ENCODE data around the gene GPR89A.
"Not testable (repeated sequence)": the region's sequence is repeated elsewhere in the genome, so short reads cannot be mapped to it uniquely, and the experiment has no call there.

GPR89A gene

DNA sequence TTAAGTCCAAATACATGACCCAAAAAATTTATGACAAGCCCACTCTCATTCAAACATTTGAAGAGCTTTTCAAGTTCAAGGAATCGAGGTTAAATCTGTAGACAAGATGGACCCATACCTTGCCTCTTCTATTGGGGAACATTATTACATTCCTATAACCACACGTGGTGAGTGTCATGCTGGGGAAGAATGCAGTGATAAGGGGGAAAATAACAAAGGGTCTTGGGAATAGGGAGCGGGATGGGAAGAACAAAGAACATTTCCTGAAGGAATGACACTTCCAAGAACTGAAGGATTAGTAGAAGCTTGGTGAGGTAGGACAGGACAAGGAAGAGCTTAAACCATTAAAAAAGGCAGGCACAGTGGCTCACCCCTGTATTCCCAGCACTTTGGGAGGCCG is 80.5 kb downstream of the GPR89A start:
- no peak for FAIRE-seq

DNA sequence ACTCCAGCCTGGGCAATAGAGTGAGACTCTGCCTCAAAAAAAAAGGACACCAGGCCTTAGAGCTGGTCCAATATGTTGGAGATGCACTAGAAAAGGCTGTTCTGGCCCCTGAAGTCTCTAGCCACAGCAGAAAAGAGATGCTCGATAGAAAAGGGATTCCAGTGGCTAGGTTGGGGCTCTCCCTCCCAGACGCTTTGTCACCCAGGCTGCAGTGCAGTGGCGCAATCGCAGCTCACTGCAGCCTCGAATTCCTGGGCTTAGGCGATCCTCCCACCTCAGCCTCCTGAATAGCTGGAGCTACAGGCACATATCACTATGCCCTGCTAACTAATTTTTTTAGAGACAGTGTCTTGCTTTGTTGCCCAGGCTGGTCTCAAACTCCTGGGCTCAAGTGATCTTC is 81.1 kb downstream of the GPR89A start:
- no peak for FAIRE-seq

GRCh38 chr1:145689922-145690321 is 82.1 kb downstream of the GPR89A start:
- no peak for FAIRE-seq

DNA sequence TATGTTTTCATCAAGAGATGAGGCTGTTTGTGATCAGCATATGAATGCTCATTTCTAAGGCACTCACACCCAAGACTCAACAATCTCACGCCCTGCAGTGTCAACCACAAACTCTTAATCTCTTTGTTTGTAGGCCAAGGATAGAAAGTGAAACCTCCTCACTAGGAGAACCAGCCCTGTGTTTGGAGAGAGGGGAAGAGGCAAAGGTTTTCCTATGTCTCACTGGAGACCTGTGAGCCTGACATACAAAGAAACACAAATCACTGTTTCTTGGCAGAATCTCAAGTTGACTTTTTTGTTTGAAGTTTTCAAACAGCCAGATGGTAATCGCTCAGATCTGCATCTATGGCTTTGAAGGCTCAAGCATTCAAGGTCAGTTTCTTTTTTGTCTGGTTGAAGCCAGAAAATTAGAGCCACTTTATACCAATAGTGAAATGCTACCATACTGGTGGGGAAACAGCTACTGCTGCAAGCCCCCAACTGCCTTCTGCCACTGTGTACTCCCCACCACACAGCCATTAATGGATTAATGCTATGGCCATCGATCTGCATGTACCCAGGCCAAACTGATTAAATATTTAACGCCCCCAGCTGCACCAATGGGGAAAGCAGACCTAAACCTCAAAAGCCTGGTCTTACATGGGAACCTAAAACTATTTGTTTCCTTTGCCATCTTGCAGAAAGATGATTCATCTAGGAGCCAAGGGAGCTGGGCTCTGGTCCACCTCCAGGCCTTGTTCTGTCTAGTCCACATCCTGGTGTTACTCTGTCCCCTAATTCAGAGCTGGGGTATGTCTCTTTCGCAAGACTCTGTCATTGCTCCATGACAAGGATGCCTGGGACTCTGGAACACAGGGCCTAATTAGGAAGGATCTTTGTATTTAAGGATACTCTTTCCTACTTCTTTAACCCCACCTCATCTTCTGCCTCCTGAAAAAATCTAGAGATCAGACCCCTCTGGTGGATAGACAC is 83.1 kb downstream of the GPR89A start:
- FAIRE-seq = no peak

- FAIRE-seq = no peak
These were observed 85.1 kb downstream of the GPR89A start for GRCh38 chr1:145692785-145693443.

- FAIRE-seq = no peak
These were observed 88.2 kb downstream of the GPR89A start for GRCh38 chr1:145695821-145696629.

DNA sequence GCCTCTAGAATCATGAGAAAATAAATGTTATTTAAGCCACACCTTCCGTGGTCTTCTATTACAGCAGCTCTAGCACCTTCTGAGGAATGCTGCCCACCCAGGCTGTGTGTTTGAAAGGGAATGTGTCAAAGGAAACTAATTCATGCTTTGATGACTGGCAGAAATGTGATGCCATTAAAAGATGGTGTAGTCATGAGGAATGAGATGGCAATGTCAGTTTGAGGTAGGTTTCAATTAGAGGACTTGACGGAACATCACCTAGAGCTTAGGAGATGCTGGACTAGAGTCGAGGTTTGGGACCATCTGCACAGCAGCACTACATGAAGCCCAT is 88.8 kb downstream of the GPR89A start:
- no peak for FAIRE-seq

- FAIRE-seq = no peak
These were observed 93.6 kb downstream of the GPR89A start for GRCh38 chr1:145701306-145701862.

DNA sequence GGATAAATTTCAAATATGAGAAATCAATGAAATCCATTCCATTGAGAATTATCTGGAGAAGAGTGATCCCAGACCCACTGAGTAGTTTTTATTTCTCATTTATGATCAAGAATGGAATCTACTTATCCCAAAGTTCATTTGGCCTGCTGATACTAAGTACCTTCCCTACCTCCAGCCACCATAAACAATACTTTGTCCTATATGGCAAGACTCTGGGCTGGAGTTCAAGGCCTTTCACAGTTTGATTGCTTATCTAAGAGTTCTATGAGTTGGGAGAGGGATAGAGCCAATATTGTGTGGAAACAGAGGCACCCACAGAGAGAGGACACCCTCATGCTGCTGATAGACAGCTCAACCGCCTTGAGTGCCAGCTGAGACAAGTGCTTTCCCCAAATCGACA is 94.3 kb downstream of the GPR89A start:
- no peak for FAIRE-seq

DNA sequence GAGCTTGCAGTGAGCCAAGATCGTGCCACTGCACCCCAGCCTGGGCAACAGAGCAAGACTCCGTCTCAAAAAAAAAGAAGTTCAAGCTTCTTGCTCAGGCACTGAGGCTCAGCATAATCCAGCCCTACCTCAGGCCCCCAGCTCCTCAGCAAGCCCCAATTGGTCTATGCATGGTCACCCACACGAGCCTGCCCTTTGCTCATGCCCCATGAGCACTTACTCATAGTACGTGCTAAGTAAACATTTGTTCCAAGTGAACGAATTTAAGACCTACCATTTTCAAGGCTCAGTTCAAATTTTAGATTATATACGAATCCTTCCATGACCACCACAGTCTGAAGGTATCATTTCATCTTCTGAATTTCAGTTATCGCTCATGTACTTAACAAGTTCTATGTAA is 95.0 kb downstream of the GPR89A start:
- FAIRE-seq = no peak

DNA sequence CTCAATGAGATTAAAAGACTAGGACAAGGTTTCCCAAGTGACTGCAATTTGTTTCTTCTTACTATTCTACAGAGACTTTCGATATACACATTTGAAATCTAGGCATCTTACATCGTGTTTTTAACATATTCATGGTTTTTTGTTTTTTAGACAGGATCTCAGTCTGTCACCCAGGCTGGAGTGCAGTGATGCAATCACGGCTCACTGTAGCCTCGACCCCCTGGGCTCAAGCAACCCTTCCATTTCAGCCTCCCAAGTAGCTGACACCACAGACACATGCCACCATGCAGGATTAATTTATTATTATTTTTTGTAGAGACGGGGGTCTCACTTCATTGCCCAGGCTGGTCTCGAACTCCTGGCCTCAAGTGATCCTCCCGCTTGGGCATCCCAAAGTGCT is 97.8 kb downstream of the GPR89A start:
- no peak for FAIRE-seq

DNA sequence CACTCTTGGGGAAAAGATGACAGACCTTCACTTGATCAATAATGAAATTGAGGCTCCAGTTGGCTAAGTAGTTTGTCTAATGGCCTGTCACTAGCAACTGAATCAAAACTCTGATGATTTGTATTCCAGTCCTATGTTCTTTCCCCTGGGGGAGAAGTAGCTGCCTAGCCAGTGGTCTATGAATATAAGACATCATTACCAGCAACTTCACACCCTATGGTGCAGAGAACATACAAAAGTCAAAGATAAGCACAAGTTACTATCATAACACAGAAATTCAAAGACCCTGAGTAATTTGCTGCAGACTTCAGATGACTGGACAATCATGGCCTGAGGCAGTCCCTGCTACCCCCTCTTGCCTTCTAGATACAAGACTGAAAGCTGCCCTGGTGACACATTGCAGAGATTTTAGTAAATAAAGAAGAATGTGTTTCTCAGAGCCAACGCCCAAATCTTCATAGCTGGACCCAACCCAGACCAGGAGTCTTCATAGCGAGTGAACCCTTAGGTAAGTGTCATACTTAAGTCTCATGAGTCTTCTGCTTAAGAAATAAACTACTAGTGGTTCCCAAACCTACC is 98.4 kb downstream of the GPR89A start:
- no peak for FAIRE-seq

DNA sequence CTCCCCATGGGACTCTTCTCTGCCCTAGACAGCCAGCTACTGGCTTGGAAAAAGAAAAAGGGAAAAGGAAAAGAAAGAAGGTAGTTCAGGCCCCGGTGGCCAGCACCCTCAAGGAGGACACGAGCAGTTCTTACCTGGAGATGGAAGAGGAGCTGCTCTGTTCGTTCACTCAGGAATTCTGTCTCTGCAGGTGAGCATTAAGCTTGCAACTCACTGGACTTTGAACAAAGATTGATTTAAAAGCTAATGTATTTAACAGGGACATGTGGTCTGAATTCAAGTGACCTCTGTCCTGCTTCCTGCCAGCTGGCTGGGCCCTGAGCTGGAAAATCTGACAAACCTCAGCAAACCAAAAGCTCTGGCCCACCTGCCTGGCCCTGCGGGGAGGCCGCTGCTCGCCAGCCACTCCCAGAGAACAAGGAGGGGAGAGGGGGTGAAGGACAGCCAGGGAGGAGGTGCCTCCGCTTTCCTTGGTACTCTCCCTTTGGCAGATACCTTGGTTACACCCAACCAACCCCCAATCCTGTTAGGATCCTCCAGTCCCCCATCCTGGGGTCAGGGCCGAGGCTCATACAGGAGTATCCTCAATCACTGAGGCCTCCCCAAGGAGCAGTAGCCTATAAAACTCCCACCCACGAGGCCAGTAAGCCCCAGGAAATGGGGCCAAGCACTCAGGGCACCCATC is 99.5 kb downstream of the GPR89A start, which contains the start of gene PDZK1:
TSS of gene PDZK1 (minus strand) at position 186 of the 685 bp plus-strand sequence. CDS start 19,347 bp downstream, outside the sequence.
- no peak for FAIRE-seq

GRCh38 chr1:145708063-145708462 is 100.3 kb downstream of the GPR89A start:
- FAIRE-seq = no peak

- FAIRE-seq = no peak
These were observed 102.7 kb downstream of the GPR89A start for GRCh38 chr1:145710291-145711027.

- no peak for FAIRE-seq
These were observed 103.4 kb downstream of the GPR89A start for GRCh38 chr1:145711213-145711651.

DNA sequence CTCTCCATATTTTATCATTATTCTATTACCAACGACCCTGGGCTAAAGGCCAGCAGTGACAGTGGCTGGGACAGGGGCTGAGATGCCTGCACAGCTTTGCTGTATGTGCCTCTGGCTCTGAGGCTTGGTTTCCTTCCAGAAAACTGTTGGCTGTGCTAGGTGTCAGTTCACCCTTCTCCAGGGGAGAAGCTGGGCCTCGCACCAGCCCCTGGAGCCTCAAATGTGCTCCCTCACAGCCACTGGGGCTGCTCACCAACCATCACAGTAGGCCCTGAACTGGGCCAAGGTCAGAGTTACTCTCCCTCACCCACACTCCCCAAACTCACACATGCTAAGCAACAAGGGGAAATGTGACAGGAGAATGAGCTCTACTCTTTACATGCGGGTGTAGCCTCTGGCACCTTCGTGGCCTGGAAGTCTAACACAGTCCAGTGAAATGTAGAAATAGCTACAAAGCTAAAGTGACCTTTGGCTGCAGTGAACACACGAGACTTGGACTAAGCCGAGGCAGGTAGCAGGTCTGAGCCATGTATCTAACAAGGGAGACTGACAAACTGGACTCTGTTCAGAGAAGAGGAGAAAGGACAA is 106.8 kb downstream of the GPR89A start:
- FAIRE-seq = no peak

- FAIRE-seq = no peak
These were observed 109.0 kb downstream of the GPR89A start for GRCh38 chr1:145716641-145717345.

DNA sequence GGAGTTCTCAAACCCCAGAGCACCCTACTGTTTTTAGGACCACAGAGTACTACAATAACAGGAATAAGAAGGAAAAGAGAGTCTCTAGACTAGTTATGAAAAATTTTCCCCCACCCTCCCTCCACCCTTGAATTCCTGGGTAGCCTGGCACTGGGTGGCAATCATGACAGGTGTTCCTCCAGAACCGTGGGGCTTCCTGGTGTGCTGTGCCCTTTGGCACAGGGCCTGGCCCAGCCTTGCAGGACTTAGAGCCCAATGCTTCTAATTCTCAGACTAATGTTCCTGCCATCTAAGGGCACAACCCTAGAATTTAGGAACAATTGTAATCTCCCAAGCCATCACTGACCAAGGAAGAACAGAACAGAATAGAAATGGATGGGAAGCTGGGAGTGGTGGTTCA is 110.0 kb downstream of the GPR89A start:
- FAIRE-seq = no peak

GRCh38 chr1:145718465-145718864 is 110.7 kb downstream of the GPR89A start:
- not testable (repeated sequence) for FAIRE-seq

Measured in TTC549 (cell line).